Measurements from ENCODE around the gene DCUN1D1. TPM values are rescaled to one million over a fixed set of nuclear protein-coding genes. Genes with fewer than 3 reads are reported as not detected.

DCUN1D1 gene
- total RNA-seq, 1 donor from 2014 or later = 44.2 TPM

GRCh38 chr3:182949688-182950087 lies 30.6 kb downstream of the DCUN1D1 start:
- ATAC-seq (ENCODE audit: low read depth) = no peak
- H3K27me3 Mint-ChIP-seq = no peaks in the 10 kb centered on the region
- CTCF ChIA-PET = interaction anchor here (0.7 kb wide), 1 partner anchor 23 kb away, joined by 3 read pairs; no protein-coding TSS in a partner anchor
- no peak for TF ChIP-seq CTCF (IDR thresholded peaks at IDR 0.05)
- H3K27ac Mint-ChIP-seq = no peak overlapping the region
- H3K4me3 Mint-ChIP-seq = no peak overlapping the region
- peaks cover 2% of the 10 kb centered on the region for H3K4me1 Mint-ChIP-seq
- POLR2A ChIA-PET = no interaction called here
- H3K9me3 Mint-ChIP-seq = no peaks in the 10 kb centered on the region
- intact Hi-C loops (cut with micrococcal nuclease) = no loop called here
- no peak for DNase-seq
- H3K36me3 Mint-ChIP-seq (ENCODE audit: low read depth) = peaks cover 52% of the 10 kb centered on the region

- H3K9me3 Mint-ChIP-seq = no peaks in the 10 kb centered on the region
- intact Hi-C loops (cut with micrococcal nuclease) = no loop called here
- ChIA-PET POLR2A (no interaction called here), CTCF (interaction anchor here (1.2 kb wide), 1 partner anchor 31 kb away, joined by 3 read pairs; no protein-coding TSS in a partner anchor)
- H3K4me1 Mint-ChIP-seq = peaks cover 4% of the 10 kb centered on the region
- no peak overlapping the region for H3K4me3 Mint-ChIP-seq
- H3K27me3 Mint-ChIP-seq = no peaks in the 10 kb centered on the region
- ATAC-seq (ENCODE audit: low read depth) (no peak), DNase-seq (no peak)
- peaks cover 56% of the 10 kb centered on the region for H3K36me3 Mint-ChIP-seq (ENCODE audit: low read depth)
- no peak overlapping the region for H3K27ac Mint-ChIP-seq
- TF ChIP-seq CTCF (IDR thresholded peaks at IDR 0.05) = no peak
Measured at GRCh38 chr3:182948305-182948704, 32.0 kb downstream of the DCUN1D1 start.

- TF ChIP-seq CTCF (IDR thresholded peaks at IDR 0.05) = no peak
- CTCF ChIA-PET = no interaction called here
- no peaks in the 10 kb centered on the region for H3K27me3 Mint-ChIP-seq
- ATAC-seq (ENCODE audit: low read depth) (no peak), DNase-seq (no peak)
- peaks cover 54% of the 10 kb centered on the region for H3K36me3 Mint-ChIP-seq (ENCODE audit: low read depth)
- no peaks in the 10 kb centered on the region for H3K9me3 Mint-ChIP-seq
- H3K27ac Mint-ChIP-seq = no peak overlapping the region
- no peak overlapping the region for H3K4me3 Mint-ChIP-seq
- POLR2A ChIA-PET = no interaction called here
- peaks cover 4% of the 10 kb centered on the region for H3K4me1 Mint-ChIP-seq
- intact Hi-C loops (cut with micrococcal nuclease) = no loop called here
Measured at GRCh38 chr3:182947888-182948287, 32.5 kb downstream of the DCUN1D1 start.

- POLR2A ChIA-PET = interaction anchor here (0.6 kb wide), 1 partner anchor 95 kb away, joined by 9 read pairs; no protein-coding TSS in a partner anchor
Measured at GRCh38 chr3:182941719-182942118, 38.6 kb downstream of the DCUN1D1 start.

GRCh38 chr3:182940266-182940808 lies 40.0 kb downstream of the DCUN1D1 start:
- ATAC-seq (ENCODE audit: low read depth) (no peak), DNase-seq (no peak)
- no peak for TF ChIP-seq CTCF (IDR thresholded peaks at IDR 0.05)
- CTCF ChIA-PET = no interaction called here
- Mint-ChIP-seq H3K27me3 (no peaks in the 10 kb centered on the region), H3K4me1 (peaks cover 16% of the 10 kb centered on the region), H3K4me3 (no peak overlapping the region), H3K27ac (no peak overlapping the region), H3K9me3 (no peaks in the 10 kb centered on the region), H3K36me3 (ENCODE audit: low read depth) (peaks cover 18% of the 10 kb centered on the region)
- POLR2A ChIA-PET = no interaction called here
- intact Hi-C loops (cut with micrococcal nuclease) = no loop called here

More at GRCh38 chr3:182941719-182942118, 38.6 kb downstream of the DCUN1D1 start:
- CTCF ChIA-PET = no interaction called here
- ATAC-seq (ENCODE audit: low read depth) (no peak), DNase-seq (no peak)
- intact Hi-C loops (cut with micrococcal nuclease) = no loop called here
- TF ChIP-seq CTCF (IDR thresholded peaks at IDR 0.05) = no peak
- Mint-ChIP-seq H3K4me3 (no peak overlapping the region), H3K4me1 (peaks cover 14% of the 10 kb centered on the region), H3K9me3 (no peaks in the 10 kb centered on the region), H3K36me3 (ENCODE audit: low read depth) (peaks cover 31% of the 10 kb centered on the region), H3K27ac (no peak overlapping the region), H3K27me3 (no peaks in the 10 kb centered on the region)

Data from activated B cell treated with CpG ODN at 0.5 μM for 24 hours (primary cell).